Measurements from ENCODE around the gene STK32A.

DNA sequence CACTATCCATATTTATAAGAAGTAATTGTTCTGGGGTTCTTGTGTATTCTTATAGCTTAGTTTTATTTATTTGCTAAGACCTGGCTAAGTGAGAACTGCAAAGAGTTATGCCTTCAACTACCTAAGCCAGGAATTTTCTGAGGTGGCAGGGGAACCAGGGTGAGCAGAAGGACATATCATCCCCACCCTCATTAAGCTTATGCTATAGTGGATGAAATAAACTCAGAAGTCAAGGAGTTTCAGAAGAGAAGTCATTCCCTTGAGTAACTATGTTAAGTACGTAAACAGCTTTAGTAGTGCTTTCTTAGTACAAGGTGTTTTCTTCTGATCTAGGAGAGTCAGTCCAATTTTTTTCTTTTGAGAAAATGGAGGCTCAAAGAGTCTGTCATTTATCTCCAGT, 41.7 kb downstream of the STK32A start:
- no peak for TF ChIP-seq EZH2 (IDR thresholded peaks at IDR 0.05; ENCODE audit: low read length, unreplicated experiment)
- TF ChIP-seq, protein P1, sequence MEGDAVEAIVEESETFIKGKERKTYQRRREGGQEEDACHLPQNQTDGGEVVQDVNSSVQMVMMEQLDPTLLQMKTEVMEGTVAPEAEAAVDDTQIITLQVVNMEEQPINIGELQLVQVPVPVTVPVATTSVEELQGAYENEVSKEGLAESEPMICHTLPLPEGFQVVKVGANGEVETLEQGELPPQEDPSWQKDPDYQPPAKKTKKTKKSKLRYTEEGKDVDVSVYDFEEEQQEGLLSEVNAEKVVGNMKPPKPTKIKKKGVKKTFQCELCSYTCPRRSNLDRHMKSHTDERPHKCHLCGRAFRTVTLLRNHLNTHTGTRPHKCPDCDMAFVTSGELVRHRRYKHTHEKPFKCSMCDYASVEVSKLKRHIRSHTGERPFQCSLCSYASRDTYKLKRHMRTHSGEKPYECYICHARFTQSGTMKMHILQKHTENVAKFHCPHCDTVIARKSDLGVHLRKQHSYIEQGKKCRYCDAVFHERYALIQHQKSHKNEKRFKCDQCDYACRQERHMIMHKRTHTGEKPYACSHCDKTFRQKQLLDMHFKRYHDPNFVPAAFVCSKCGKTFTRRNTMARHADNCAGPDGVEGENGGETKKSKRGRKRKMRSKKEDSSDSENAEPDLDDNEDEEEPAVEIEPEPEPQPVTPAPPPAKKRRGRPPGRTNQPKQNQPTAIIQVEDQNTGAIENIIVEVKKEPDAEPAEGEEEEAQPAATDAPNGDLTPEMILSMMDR (conservative IDR thresholded peaks at IDR 0.05; ENCODE audit: low read depth, low read length): no peak
- no peak for TF ChIP-seq EZH2phosphoT487 (IDR thresholded peaks at IDR 0.05; ENCODE audit: borderline replicate concordance, low read length)
